Osteocyte (in vitro differentiated cells): Measurements from ENCODE around the gene LIMD2. TPM values are rescaled to one million over a fixed set of nuclear protein-coding genes. Genes with fewer than 3 reads are reported as not detected.

Source experiments
- DNase-seq: peaks from one replicate; pipeline ENCODE4 v3.0.0; 2021; ENCODE audit warnings: mixed read lengths; ENCODE audit not compliant: unreplicated experiment; ENCODE audit errors: extremely low spot score
- H3K27ac Mint-ChIP-seq: one replicate; pipeline ENCODE4 v1.8.0; 2021; ENCODE audit warnings: mild to moderate bottlenecking, mixed read lengths; ENCODE audit not compliant: unreplicated experiment
- H3K27me3 Mint-ChIP-seq: one replicate; pipeline ENCODE4 v1.8.0; 2021; ENCODE audit warnings: mixed read lengths; ENCODE audit not compliant: unreplicated experiment
- H3K36me3 Mint-ChIP-seq: one replicate; pipeline ENCODE4 v1.8.0; 2021; ENCODE audit warnings: mixed read lengths; ENCODE audit not compliant: unreplicated experiment
- H3K4me1 Mint-ChIP-seq: one replicate; pipeline ENCODE4 v1.8.0; 2021; ENCODE audit warnings: mixed read lengths; ENCODE audit not compliant: unreplicated experiment
- H3K4me3 Mint-ChIP-seq: one replicate; pipeline ENCODE4 v1.8.0; 2021; ENCODE audit warnings: mild to moderate bottlenecking, moderate library complexity, mixed read lengths; ENCODE audit not compliant: unreplicated experiment
- H3K9me3 Mint-ChIP-seq: one replicate; pipeline ENCODE4 v1.8.0; 2021; ENCODE audit warnings: mixed read lengths; ENCODE audit not compliant: unreplicated experiment
- total RNA-seq: library from RNA; stranded (reverse); gene quantifications from 2 replicates; pipeline ENCODE4 v1.2.1, GENCODE V29; 2021
- TF ChIP-seq, protein P1 (sequence below): fragments of 200-600 bp; sonication (generic); IDR thresholded peaks from 2 replicates; pipeline ENCODE4 v1.5.0; 2021; ENCODE audit warnings: antibody characterized with exemption, mild to moderate bottlenecking, moderate library complexity

Gene LIMD2
- total RNA-seq, 1 donor from 2014 or later = 52.6 TPM

DNA sequence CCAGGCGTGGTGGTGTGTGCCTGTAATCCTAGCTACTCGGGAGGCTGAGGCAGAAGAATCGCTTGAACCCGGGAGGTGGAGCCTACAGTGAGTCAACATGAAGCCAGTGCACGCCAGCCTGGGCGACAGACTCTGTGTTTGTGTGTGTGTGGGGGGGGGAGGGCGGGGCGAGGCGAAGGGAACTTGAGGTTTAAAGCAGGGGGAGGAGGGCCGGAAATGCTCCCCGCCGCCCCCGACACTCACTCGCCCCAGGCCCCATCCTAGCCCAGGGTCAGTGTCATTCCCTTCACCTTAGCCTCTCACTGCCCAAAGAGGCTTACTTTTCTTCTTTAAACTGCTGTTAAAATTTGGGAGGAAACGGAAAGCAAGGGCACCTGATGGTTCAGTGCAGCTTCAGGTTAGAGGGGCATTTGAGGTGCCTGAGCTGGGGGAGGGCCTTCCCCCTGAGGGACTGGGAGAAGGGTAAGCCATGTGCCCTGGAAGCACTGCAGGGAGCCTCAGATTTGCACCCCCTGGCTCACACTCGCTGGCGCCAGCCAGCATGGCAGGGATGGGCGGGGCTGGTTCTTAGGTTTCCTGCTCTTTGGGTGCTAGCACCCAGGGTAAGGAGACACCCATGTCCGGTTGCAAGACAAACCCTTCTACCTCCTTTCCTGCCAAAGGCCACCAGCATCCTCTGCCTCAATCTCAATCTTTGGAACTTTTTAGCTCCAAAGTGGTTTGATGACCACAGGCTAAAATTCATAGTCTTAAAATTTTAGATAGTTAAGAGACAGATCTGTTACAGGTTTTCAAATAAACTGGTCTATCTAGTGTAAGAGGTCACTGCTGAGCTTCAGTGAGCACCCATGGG, 2.2 kb upstream of the LIMD2 start:
- H3K27me3 Mint-ChIP-seq = no peaks in the 10 kb centered on the region
- TF ChIP-seq, protein P1, sequence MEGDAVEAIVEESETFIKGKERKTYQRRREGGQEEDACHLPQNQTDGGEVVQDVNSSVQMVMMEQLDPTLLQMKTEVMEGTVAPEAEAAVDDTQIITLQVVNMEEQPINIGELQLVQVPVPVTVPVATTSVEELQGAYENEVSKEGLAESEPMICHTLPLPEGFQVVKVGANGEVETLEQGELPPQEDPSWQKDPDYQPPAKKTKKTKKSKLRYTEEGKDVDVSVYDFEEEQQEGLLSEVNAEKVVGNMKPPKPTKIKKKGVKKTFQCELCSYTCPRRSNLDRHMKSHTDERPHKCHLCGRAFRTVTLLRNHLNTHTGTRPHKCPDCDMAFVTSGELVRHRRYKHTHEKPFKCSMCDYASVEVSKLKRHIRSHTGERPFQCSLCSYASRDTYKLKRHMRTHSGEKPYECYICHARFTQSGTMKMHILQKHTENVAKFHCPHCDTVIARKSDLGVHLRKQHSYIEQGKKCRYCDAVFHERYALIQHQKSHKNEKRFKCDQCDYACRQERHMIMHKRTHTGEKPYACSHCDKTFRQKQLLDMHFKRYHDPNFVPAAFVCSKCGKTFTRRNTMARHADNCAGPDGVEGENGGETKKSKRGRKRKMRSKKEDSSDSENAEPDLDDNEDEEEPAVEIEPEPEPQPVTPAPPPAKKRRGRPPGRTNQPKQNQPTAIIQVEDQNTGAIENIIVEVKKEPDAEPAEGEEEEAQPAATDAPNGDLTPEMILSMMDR = no peak
- no peaks in the 10 kb centered on the region for H3K9me3 Mint-ChIP-seq
- no peak for DNase-seq
- peaks cover 18% of the 10 kb centered on the region for H3K36me3 Mint-ChIP-seq
- H3K27ac Mint-ChIP-seq = peak overlapping the region; percentile 31
- peak overlapping the region; percentile 47 for H3K4me3 Mint-ChIP-seq
- peaks cover 29% of the 10 kb centered on the region for H3K4me1 Mint-ChIP-seq

GRCh38 chr17:63701456-63701820, 1.5 kb upstream of the LIMD2 start:
- Mint-ChIP-seq H3K9me3 (no peaks in the 10 kb centered on the region), H3K27ac (peak overlapping the region; percentile 64), H3K36me3 (peaks cover 18% of the 10 kb centered on the region), H3K27me3 (no peaks in the 10 kb centered on the region), H3K4me3 (peak overlapping the region; percentile 68), H3K4me1 (peaks cover 29% of the 10 kb centered on the region)
- no peak for DNase-seq
- TF ChIP-seq, protein P1 = no peak

DNA sequence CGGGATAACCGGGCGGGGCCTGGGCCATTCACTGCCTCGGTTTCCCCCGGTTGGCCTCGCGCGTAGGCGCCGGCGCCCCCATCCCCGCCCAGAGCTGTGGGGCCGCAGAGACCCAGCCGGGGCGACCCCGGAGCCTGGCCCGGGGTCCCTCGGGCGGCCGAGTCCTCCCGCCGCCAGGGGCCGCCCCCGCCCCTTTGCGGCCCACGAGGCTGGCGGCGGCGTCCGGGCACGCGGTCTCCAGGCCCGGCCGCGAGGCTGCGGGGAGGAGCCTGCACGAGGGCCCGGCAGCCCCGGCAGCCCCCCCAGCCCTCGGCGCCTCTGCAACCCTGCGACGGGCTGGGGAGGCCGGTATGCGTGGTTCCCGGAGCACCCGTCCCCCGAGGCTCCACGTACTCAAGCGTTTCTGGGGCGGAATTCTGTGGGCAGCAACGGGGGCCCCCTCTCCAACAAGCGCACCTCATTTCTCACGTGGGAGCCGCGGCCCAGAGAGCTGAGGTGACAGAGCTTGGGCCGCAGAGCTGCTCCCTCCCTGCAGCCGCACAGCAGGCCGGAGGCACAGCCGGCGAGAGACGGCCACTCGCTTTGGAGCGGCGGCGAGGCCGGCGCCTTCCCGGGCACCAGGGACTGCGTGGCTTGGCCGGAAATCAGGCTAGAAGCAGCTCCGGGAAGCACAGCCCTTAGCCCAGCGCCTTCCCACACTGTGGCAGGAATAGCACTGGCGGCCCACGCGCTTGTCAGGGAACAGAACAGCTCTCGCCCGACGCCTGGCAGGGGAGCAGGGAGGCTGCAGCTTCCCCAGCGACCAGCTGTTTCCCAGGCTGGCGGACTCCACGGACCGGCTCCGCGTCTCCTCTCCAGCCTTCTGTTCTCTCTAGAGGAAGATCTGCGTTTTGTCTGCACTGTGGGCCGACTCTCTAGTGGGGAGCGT, 867 bp upstream of the LIMD2 start:
- H3K4me1 Mint-ChIP-seq = peaks cover 29% of the 10 kb centered on the region
- peaks cover 18% of the 10 kb centered on the region for H3K36me3 Mint-ChIP-seq
- DNase-seq = no peak
- TF ChIP-seq, protein P1 = peak; percentile 42
- H3K4me3 Mint-ChIP-seq = peak overlapping the region; percentile 68
- H3K9me3 Mint-ChIP-seq = no peaks in the 10 kb centered on the region
- peak overlapping the region; percentile 64 for H3K27ac Mint-ChIP-seq
- H3K27me3 Mint-ChIP-seq = no peaks in the 10 kb centered on the region

DNA sequence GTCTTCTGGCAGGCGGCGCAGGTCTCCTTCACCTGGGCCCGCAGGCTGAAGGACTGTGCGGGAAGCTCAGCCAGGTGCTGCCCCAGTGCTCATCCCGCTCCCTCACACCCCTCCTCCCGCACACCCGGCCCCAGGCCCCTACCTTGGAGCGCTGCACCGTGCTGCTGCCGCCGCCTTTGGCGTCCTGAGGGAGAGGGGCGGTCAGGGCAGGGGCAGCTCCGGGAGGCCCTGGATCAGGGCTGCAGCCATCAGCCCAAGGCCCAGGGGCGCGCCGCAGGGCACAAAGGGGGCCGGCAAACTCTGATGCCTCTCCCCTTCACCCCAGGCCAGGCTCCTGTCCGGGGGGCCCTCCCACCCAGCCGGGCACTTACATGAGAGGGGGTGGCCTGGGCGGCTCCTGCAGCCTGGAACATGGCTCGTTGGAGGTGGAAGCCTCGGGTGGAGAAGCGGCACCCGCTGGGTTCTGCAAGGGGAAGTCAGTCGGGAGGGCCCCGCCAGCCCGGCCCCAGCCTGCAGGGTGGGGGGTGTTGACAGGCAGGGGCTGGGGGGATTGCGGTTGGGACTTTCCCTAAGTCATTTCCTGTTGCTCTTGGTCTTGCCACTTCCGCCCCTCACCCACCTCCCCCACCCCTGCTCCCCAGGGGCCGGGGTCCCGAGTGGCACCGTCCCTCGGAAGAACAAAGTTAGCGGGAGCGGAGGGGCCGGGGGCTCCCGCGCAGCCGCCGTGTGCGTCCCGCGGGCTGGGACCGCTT, 863 bp downstream of the LIMD2 start:
- DNase-seq = no peak
- Mint-ChIP-seq H3K4me3 (peak overlapping the region; percentile 77), H3K9me3 (no peaks in the 10 kb centered on the region), H3K4me1 (peaks cover 34% of the 10 kb centered on the region), H3K36me3 (peaks cover 13% of the 10 kb centered on the region), H3K27me3 (no peaks in the 10 kb centered on the region), H3K27ac (no peak overlapping the region)
- TF ChIP-seq, protein P1 = no peak
